ENCODE data around the gene EVI2A. TPM values are rescaled to one million over a fixed set of nuclear protein-coding genes. Genes with fewer than 3 reads are reported as not detected.

The EVI2A gene
- total RNA-seq (2022; extraction: Qiagen RNA extraction): not detected in 5 replicates

GRCh38 chr17:31321481-31321880, at the start of gene EVI2A:
Gene EVI2A, minus strand, starts transcription at chr17:31321622. Its CDS starts 2,609 bp downstream, at chr17:31319013.

GRCh38 chr17:31313982-31314781, 7.2 kb downstream of the EVI2A start, which contains the start of gene EVI2B:
Gene EVI2B, minus strand, starts transcription at chr17:31314054. Its CDS starts 8,445 bp downstream, at chr17:31305609.

GRCh38 chr17:31297090-31297489, 24.3 kb downstream of the EVI2A start, which contains the start of gene OMG:
Gene OMG, minus strand, starts transcription at chr17:31297239. Its CDS starts 908 bp downstream, at chr17:31296331.

Other genes starting within 250 kb of the EVI2A start
- gene NF1, start 226.6 kb downstream of the EVI2A start, total RNA-seq (2022; extraction: Qiagen RNA extraction): 14.7 to 24.3 TPM (median 19.2 TPM) in 5 replicates
- gene OMG, start 24.4 kb downstream of the EVI2A start, total RNA-seq (2022; extraction: Qiagen RNA extraction): not detected in 5 replicates
- 0.07 to 0.08 TPM (median 0.08 TPM) in 4 of 5 replicates, not detected in the other for gene EVI2B, start 7.6 kb downstream of the EVI2A start, total RNA-seq (2022; extraction: Qiagen RNA extraction)
- 1.2 to 1.8 TPM (median 1.7 TPM) in 5 replicates for gene RAB11FIP4, start 70.1 kb upstream of the EVI2A start, total RNA-seq (2022; extraction: Qiagen RNA extraction)

Measured in A549 treated with Hydrocortisone at 1 μM for 4 hours (cell line).